SK-N-SH treated with all-trans-retinoic acid at 6 μM for 48 hours (cell line): ENCODE measurements around the gene CCDC88C.

ENCODE experiments used
- ATAC-seq: fragments of 200-7000 bp; cut with Tn5 transposase; 3 replicates; pipeline ENCODE4 v1.9.1; 2020; ENCODE audit warnings: mild to moderate bottlenecking, moderate library complexity
- ARNTL ChIP-seq: fragments of 450-650 bp; formaldehyde crosslinking; IDR thresholded peaks from 2 replicates; pipeline ENCODE4 v1.5.0; 2020; ENCODE audit warnings: low read depth, mild to moderate bottlenecking, moderate library complexity, borderline replicate concordance
- BACH2 ChIP-seq: fragments of 250-450 bp; sonication (Bioruptor Pico); IDR thresholded peaks from 2 replicates; pipeline ENCODE4 v1.9.0; 2021; ENCODE audit warnings: mild to moderate bottlenecking, borderline replicate concordance
- CREB5 ChIP-seq: fragments of 250-450 bp; sonication (Bioruptor Pico); IDR thresholded peaks from 2 replicates; pipeline ENCODE4 v1.5.1; 2020; ENCODE audit warnings: low read depth, mild to moderate bottlenecking, moderate library complexity
- CSDC2 ChIP-seq: fragments of 250-450 bp; sonication (Bioruptor Pico); IDR thresholded peaks from 2 replicates; pipeline ENCODE4 v1.5.0; 2020; ENCODE audit warnings: mild to moderate bottlenecking, moderate library complexity
- ESRRG ChIP-seq: fragments of 250-450 bp; sonication (Bioruptor Pico); IDR thresholded peaks from 2 replicates; pipeline ENCODE4 v1.6.1; 2021; ENCODE audit warnings: mild to moderate bottlenecking
- GLIS3 ChIP-seq: fragments of 250-450 bp; sonication (Bioruptor Pico); IDR thresholded peaks from 2 replicates; pipeline ENCODE4 v1.5.0; 2020; ENCODE audit warnings: mild to moderate bottlenecking, moderate library complexity
- ISL1 ChIP-seq: fragments of 250-450 bp; sonication (Bioruptor Pico); IDR thresholded peaks from 2 replicates; pipeline ENCODE4 v2.1.2; 2022; ENCODE audit warnings: mild to moderate bottlenecking, moderate library complexity
- OSR1 ChIP-seq: fragments of 250-450 bp; sonication (Bioruptor Pico); IDR thresholded peaks from 2 replicates; pipeline ENCODE4 v1.8.0; 2022; ENCODE audit warnings: moderate library complexity, mild to moderate bottlenecking, inconsistent platforms
- PATZ1 ChIP-seq: fragments of 250-450 bp; sonication (Bioruptor Pico); IDR thresholded peaks from 2 replicates; pipeline ENCODE4 v1.8.0; 2020; ENCODE audit warnings: mild to moderate bottlenecking, moderate library complexity, borderline replicate concordance
- PPARA ChIP-seq: fragments of 250-450 bp; sonication (Bioruptor Pico); IDR thresholded peaks from 2 replicates; pipeline ENCODE4 v1.5.0; 2020; ENCODE audit warnings: mild to moderate bottlenecking, borderline replicate concordance
- RARB ChIP-seq: fragments of 250-450 bp; sonication (Bioruptor Pico); IDR thresholded peaks from 2 replicates; pipeline ENCODE4 v1.8.0; 2021; ENCODE audit warnings: mild to moderate bottlenecking, moderate library complexity
- SNAI2 ChIP-seq: fragments of 250-450 bp; sonication (Bioruptor Pico); IDR thresholded peaks from 2 replicates; pipeline ENCODE4 v1.5.0; 2020; ENCODE audit warnings: mild to moderate bottlenecking, moderate library complexity
- TCF4 ChIP-seq: fragments of 250-450 bp; sonication (Bioruptor Pico); IDR thresholded peaks from 2 replicates; pipeline ENCODE4 v1.8.0; 2021; ENCODE audit warnings: mild to moderate bottlenecking, moderate library complexity, borderline replicate concordance
- TOX ChIP-seq: fragments of 250-450 bp; sonication (Bioruptor Pico); IDR thresholded peaks from 2 replicates; pipeline ENCODE4 v1.8.0; 2021; ENCODE audit warnings: mild to moderate bottlenecking, moderate library complexity, borderline replicate concordance
- ZC3H10 ChIP-seq: fragments of 250-450 bp; sonication (Bioruptor Pico); IDR thresholded peaks from 2 replicates; pipeline ENCODE4 v1.5.1; 2021; ENCODE audit warnings: mild to moderate bottlenecking, moderate library complexity
- ZFP3 ChIP-seq: fragments of 250-450 bp; sonication (Bioruptor Pico); IDR thresholded peaks from 2 replicates; pipeline ENCODE4 v1.5.0; 2020; ENCODE audit warnings: mild to moderate bottlenecking, moderate library complexity
- ZFP30 ChIP-seq: fragments of 450-650 bp; formaldehyde crosslinking; IDR thresholded peaks from 2 replicates; pipeline ENCODE4 v1.5.0; 2022; ENCODE audit warnings: mild to moderate bottlenecking, moderate library complexity
- ZNF565 ChIP-seq: fragments of 450-650 bp; formaldehyde crosslinking; conservative IDR thresholded peaks from 2 replicates; pipeline ENCODE4 v1.5.0; 2020; ENCODE audit warnings: low read depth, mild to moderate bottlenecking, moderate library complexity
- ZNF70 ChIP-seq: fragments of 450-650 bp; formaldehyde crosslinking; IDR thresholded peaks from 2 replicates; pipeline ENCODE4 v1.5.0; 2020; ENCODE audit warnings: mild to moderate bottlenecking, moderate library complexity
- ZNF8 ChIP-seq: fragments of 450-650 bp; formaldehyde crosslinking; IDR thresholded peaks from 2 replicates; pipeline ENCODE4 v1.5.0; 2020; ENCODE audit warnings: mild to moderate bottlenecking, moderate library complexity
- TF ChIP-seq, protein P1 (sequence below): fragments of 250-450 bp; sonication (Bioruptor Pico); IDR thresholded peaks from 2 replicates; pipeline ENCODE4 v1.8.0; 2021; ENCODE audit warnings: low read depth, mild to moderate bottlenecking, moderate library complexity, borderline replicate concordance
- TF ChIP-seq, protein P2 (sequence below): fragments of 250-450 bp; sonication (Bioruptor Pico); IDR thresholded peaks from 2 replicates; pipeline ENCODE4 v1.5.1; 2021; ENCODE audit warnings: mild to moderate bottlenecking, moderate library complexity
- TF ChIP-seq, protein P3 (sequence below): fragments of 250-450 bp; sonication (Bioruptor Pico); IDR thresholded peaks from 2 replicates; pipeline ENCODE4 v1.5.0; 2020; ENCODE audit warnings: mild to moderate bottlenecking, moderate library complexity

Gene CCDC88C

DNA sequence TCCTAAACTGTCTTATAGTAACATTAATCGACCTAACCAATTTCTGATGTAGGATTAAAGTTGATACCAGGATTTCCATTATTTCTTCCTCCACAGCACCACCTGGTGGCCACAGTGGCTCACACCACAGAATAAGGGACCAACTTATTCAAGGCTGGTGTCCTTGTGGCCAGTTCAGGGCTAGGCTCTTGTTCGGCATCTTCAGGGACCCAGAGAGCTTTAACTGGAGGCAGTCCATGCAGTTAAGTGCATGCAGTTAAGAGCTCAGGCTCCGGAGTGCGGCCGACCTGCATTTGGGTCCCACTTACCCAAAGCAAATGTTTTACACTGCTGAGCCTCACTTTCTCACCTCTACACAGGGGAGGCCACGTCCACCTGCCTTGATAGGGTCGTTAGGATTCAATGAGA, 131.1 kb downstream of the CCDC88C start:
- TF ChIP-seq ZNF8 (CRISPR knock-in tag) = no peak
- TF ChIP-seq, protein P1, sequence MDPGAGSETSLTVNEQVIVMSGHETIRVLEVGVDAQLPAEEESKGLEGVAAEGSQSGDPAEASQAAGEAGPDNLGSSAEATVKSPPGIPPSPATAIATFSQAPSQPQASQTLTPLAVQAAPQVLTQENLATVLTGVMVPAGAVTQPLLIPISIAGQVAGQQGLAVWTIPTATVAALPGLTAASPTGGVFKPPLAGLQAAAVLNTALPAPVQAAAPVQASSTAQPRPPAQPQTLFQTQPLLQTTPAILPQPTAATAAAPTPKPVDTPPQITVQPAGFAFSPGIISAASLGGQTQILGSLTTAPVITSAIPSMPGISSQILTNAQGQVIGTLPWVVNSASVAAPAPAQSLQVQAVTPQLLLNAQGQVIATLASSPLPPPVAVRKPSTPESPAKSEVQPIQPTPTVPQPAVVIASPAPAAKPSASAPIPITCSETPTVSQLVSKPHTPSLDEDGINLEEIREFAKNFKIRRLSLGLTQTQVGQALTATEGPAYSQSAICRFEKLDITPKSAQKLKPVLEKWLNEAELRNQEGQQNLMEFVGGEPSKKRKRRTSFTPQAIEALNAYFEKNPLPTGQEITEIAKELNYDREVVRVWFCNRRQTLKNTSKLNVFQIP (CRISPR knock-in tag) = no peak
- TF ChIP-seq ZFP3 (CRISPR knock-in tag) = no peak
- no peak for TF ChIP-seq SNAI2 (CRISPR knock-in tag)
- no peak for TF ChIP-seq CREB5
- no peak for TF ChIP-seq TCF4 (CRISPR knock-in tag)
- no peak for TF ChIP-seq ZC3H10
- TF ChIP-seq, protein P2, sequence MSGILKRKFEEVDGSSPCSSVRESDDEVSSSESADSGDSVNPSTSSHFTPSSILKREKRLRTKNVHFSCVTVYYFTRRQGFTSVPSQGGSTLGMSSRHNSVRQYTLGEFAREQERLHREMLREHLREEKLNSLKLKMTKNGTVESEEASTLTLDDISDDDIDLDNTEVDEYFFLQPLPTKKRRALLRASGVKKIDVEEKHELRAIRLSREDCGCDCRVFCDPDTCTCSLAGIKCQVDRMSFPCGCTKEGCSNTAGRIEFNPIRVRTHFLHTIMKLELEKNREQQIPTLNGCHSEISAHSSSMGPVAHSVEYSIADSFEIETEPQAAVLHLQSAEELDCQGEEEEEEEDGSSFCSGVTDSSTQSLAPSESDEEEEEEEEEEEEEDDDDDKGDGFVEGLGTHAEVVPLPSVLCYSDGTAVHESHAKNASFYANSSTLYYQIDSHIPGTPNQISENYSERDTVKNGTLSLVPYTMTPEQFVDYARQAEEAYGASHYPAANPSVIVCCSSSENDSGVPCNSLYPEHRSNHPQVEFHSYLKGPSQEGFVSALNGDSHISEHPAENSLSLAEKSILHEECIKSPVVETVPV = no peak
- no peak for TF ChIP-seq ESRRG (CRISPR knock-in tag)
- TF ChIP-seq ISL1 (CRISPR knock-in tag) = no peak
- TF ChIP-seq ZNF565 = no peak
- no peak for TF ChIP-seq PPARA (CRISPR knock-in tag)
- TF ChIP-seq CSDC2 (CRISPR knock-in tag) = no peak
- no peak for TF ChIP-seq ZNF70
- TF ChIP-seq GLIS3 (CRISPR knock-in tag) = no peak
- no peak for TF ChIP-seq ARNTL
- no peak for TF ChIP-seq ZFP30 (CRISPR knock-in tag)
- no peak for TF ChIP-seq BACH2 (CRISPR knock-in tag)
- TF ChIP-seq, all 23 proteins: peak for 0
- ATAC-seq = peak; percentile 67

GRCh38 chr14:91284791-91285548, 132.7 kb downstream of the CCDC88C start:
- ATAC-seq = peak; percentile 47
- TF ChIP-seq SNAI2 (CRISPR knock-in tag) (peak; percentile 83; the same call in 1 of the 2 replicates), ARNTL (no peak), RARB (CRISPR knock-in tag) (no peak), TOX (CRISPR knock-in tag) (0 out of 2 replicates have a peak, but pooled peaks have one; percentile 43), PPARA (CRISPR knock-in tag) (no peak), TCF4 (CRISPR knock-in tag) (peak; percentile 54; the same call in 1 of the 2 replicates), ZFP30 (CRISPR knock-in tag) (no peak), BACH2 (CRISPR knock-in tag) (no peak), ZFP3 (CRISPR knock-in tag) (no peak), OSR1 (no peak), ZNF70 (peak; percentile 41; the same call in 1 of the 2 replicates), GLIS3 (CRISPR knock-in tag) (no peak), PATZ1 (no peak), ISL1 (CRISPR knock-in tag) (peak; percentile 65), ESRRG (CRISPR knock-in tag) (no peak), ZNF565 (no peak), ZC3H10 (0 out of 2 replicates have a peak, but pooled peaks have one; percentile 46), ZNF8 (CRISPR knock-in tag) (peak; percentile 28; the same call in 1 of the 2 replicates), CREB5 (no peak), CSDC2 (CRISPR knock-in tag) (no peak)
- TF ChIP-seq, protein P1 (CRISPR knock-in tag) = no peak
- TF ChIP-seq, protein P2 = peak; percentile 19; the same call in 1 of the 2 replicates
- TF ChIP-seq, protein P3, sequence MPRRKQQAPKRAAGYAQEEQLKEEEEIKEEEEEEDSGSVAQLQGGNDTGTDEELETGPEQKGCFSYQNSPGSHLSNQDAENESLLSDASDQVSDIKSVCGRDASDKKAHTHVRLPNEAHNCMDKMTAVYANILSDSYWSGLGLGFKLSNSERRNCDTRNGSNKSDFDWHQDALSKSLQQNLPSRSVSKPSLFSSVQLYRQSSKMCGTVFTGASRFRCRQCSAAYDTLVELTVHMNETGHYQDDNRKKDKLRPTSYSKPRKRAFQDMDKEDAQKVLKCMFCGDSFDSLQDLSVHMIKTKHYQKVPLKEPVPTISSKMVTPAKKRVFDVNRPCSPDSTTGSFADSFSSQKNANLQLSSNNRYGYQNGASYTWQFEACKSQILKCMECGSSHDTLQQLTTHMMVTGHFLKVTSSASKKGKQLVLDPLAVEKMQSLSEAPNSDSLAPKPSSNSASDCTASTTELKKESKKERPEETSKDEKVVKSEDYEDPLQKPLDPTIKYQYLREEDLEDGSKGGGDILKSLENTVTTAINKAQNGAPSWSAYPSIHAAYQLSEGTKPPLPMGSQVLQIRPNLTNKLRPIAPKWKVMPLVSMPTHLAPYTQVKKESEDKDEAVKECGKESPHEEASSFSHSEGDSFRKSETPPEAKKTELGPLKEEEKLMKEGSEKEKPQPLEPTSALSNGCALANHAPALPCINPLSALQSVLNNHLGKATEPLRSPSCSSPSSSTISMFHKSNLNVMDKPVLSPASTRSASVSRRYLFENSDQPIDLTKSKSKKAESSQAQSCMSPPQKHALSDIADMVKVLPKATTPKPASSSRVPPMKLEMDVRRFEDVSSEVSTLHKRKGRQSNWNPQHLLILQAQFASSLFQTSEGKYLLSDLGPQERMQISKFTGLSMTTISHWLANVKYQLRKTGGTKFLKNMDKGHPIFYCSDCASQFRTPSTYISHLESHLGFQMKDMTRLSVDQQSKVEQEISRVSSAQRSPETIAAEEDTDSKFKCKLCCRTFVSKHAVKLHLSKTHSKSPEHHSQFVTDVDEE (CRISPR knock-in tag) = peak; percentile 99
